ENCODE measurements around the gene PAX6.

Gene PAX6

GRCh38 chr11:31740131-31740530 lies 71.0 kb downstream of the PAX6 start:
- no peak for DNase-seq (ENCODE audit: low spot score)
- TF ChIP-seq CTCF (IDR thresholded peaks at IDR 0.05; ENCODE audit: extremely low read depth, missing control alignments) = no peak

All from GM20000 (cell line).